GM12878 (cell line): ENCODE results near the gene SCGB1A1. TPM values are rescaled to one million over a fixed set of nuclear protein-coding genes. Genes with fewer than 3 reads are reported as not detected.

ENCODE experiments used
- ATAC-seq: fragments of 200-7000 bp; cut with Tn5 transposase; 3 replicates; pipeline ENCODE4 v1.9.1; 2020; ENCODE audit warnings: mild to moderate bottlenecking, moderate library complexity
- BruUV-seq: library from RNA; stranded (reverse); fragments of 400-500 nt; replicated peaks from 2 replicates; lab custom pipeline; 2021; lab: Mats Ljungman, UMichigan
- CTCF ChIA-PET: fragments of 300-600 bp; sonication (Branson Sonifier 250); formaldehyde crosslinking; extraction: SDS; loops from one replicate; lab custom pipeline; 2021; ENCODE audit warnings: inconsistent platforms; lab: Yijun Ruan, JAX
- POLR2A ChIA-PET: fragments of 350-600 bp; formaldehyde crosslinking; extraction: SDS; loops from one replicate; lab custom pipeline; 2021; ENCODE audit warnings: inconsistent platforms; lab: Charles Lee
- RAD21 ChIA-PET: fragments of 300-600 bp; sonication (Branson Sonifier 250); formaldehyde crosslinking; loops from one replicate; lab custom pipeline; 2023; ENCODE audit warnings: antibody characterized with exemption; ENCODE audit not compliant: unreplicated experiment; lab: Charles Lee
- SMC1A ChIA-PET: fragments of 300-600 bp; sonication (Branson Sonifier 250); formaldehyde crosslinking; loops from one replicate; lab custom pipeline; 2023; ENCODE audit not compliant: unreplicated experiment, uncharacterized antibody; lab: Charles Lee
- DNase-seq: peaks from one replicate; pipeline ENCODE4 v3.0.0-alpha.2; 2011; ENCODE audit warnings: low read depth, low spot score
- FAIRE-seq: peaks from 3 replicates; lab custom pipeline; 2011; peaks lifted over from hg19 to GRCh38; lab: Jason Lieb, UNC
- H2AFZ ChIP-seq: 2 replicates; pipeline ENCODE4 v1.6.0; 2011; ENCODE audit warnings: low read depth, low read length, control low read depth; ENCODE audit not compliant: control insufficient read depth
- H3K27ac ChIP-seq: 2 replicates; pipeline ENCODE4 v1.5.1; 2011; ENCODE audit warnings: control low read depth; ENCODE audit not compliant: control insufficient read depth, insufficient read depth
- H3K27me3 ChIP-seq, 2 experiments: replicated peaks in 1 of 2; 2 replicates each; pipeline versions ENCODE4 v1.6.0 to v1.6.1; 2011; ENCODE audit warnings: low read length in 1 of 2; ENCODE audit not compliant: control insufficient read depth in 2 of 2, insufficient read depth in 2 of 2
- H3K36me3 ChIP-seq, 2 experiments: 2 replicates each; pipeline ENCODE4 v1.5.1; 2011; ENCODE audit warnings: low read length in 1 of 2; ENCODE audit not compliant: control insufficient read depth in 2 of 2, insufficient read depth in 2 of 2
- H3K4me1 ChIP-seq: 2 replicates; pipeline ENCODE4 v1.6.1; 2011; ENCODE audit warnings: mild to moderate bottlenecking, low read length, moderate library complexity, mixed read lengths; ENCODE audit not compliant: control insufficient read depth, insufficient read depth
- H3K4me2 ChIP-seq: 2 replicates; pipeline ENCODE4 v1.6.0; 2011; ENCODE audit warnings: control low read depth; ENCODE audit not compliant: control insufficient read depth, insufficient read depth
- H3K4me3 ChIP-seq: fragments of 200-600 bp; sonication (generic); 2 replicates; pipeline ENCODE4 v1.5.1; 2016
- H3K79me2 ChIP-seq: 2 replicates; pipeline ENCODE4 v1.6.0; 2011; ENCODE audit warnings: low read length; ENCODE audit not compliant: control insufficient read depth, insufficient read depth
- H3K9ac ChIP-seq: 2 replicates; pipeline ENCODE4 v1.8.0; 2011; ENCODE audit warnings: low read length, control low read depth, mixed read lengths; ENCODE audit not compliant: control insufficient read depth, insufficient read depth
- H3K9me3 ChIP-seq: replicated peaks from 3 replicates; pipeline ENCODE4 v1.5.1; 2011; ENCODE audit warnings: mild to moderate bottlenecking, low read length; ENCODE audit not compliant: control insufficient read depth, insufficient read depth
- H4K20me1 ChIP-seq: 2 replicates; pipeline ENCODE4 v1.6.0; 2011; ENCODE audit not compliant: control insufficient read depth, insufficient read depth
- CTCF ChIP-seq, 3 experiments: IDR thresholded peaks in 2 of 3; conservative IDR thresholded peaks in 1 of 3; 2 replicates each; pipeline ENCODE4 v1.5.1; 2011; ENCODE audit warnings: low read depth in 3 of 3, low read length in 3 of 3, mild to moderate bottlenecking in 3 of 3, control low read depth in 2 of 3, moderate library complexity in 2 of 3, inconsistent platforms in 1 of 3, mixed read lengths in 1 of 3; ENCODE audit not compliant: control insufficient read depth in 2 of 3, insufficient read depth in 1 of 3; ENCODE audit errors: extremely low read depth in 1 of 3
- E2F4 ChIP-seq: IDR thresholded peaks from 2 replicates; pipeline ENCODE4 v1.6.1; 2012; ENCODE audit warnings: low read depth, low read length, improper control_type of control experiment
- E4F1 ChIP-seq: fragments of 450-650 bp; IDR thresholded peaks from 2 replicates; pipeline ENCODE4 v1.6.1; 2018; ENCODE audit warnings: borderline replicate concordance, mild to moderate bottlenecking; ENCODE audit not compliant: partially characterized antibody
- IRF3 ChIP-seq: fragments of 450-650 bp; IDR thresholded peaks from 2 replicates; pipeline ENCODE4 v1.6.1; 2014; ENCODE audit warnings: mild to moderate bottlenecking
- KDM1A ChIP-seq: fragments of 200-600 bp; sonication (generic); IDR thresholded peaks from 2 replicates; pipeline ENCODE4 v1.6.1; 2016; ENCODE audit warnings: borderline replicate concordance
- PAX5 ChIP-seq: IDR thresholded peaks from 2 replicates; pipeline ENCODE4 v1.6.1; 2011; ENCODE audit warnings: low read depth, low read length, borderline replicate concordance
- POU2F2 ChIP-seq: IDR thresholded peaks from 3 replicates; pipeline ENCODE4 v1.6.1; 2011; ENCODE audit warnings: low read depth, mild to moderate bottlenecking, low read length, borderline replicate concordance
- RELA ChIP-seq: fragments of 450-650 bp; IDR thresholded peaks from 2 replicates; pipeline ENCODE4 v1.8.0; 2014; ENCODE audit warnings: borderline replicate concordance; ENCODE audit not compliant: partially characterized antibody
- TCF7 ChIP-seq: IDR thresholded peaks from 2 replicates; pipeline ENCODE4 v1.6.1; 2014; ENCODE audit warnings: antibody characterized with exemption, borderline replicate concordance
- USF2 ChIP-seq: IDR thresholded peaks from 2 replicates; pipeline ENCODE4 v1.6.1; 2011; ENCODE audit warnings: low read depth, low read length, improper control_type of control experiment, borderline replicate concordance
- ZNF217 ChIP-seq: fragments of 450-650 bp; IDR thresholded peaks from 2 replicates; pipeline ENCODE4 v1.6.1; 2017; ENCODE audit warnings: antibody characterized with exemption, mild to moderate bottlenecking
- WGBS: methylation state at CpG from one replicate; pipeline ENCODE4 v1.1.6; 2016; ENCODE audit warnings: low lambda C conversion rate; ENCODE audit not compliant: insufficient replicate concordance, insufficient coverage; ENCODE audit errors: missing lambda C conversion rate; 5-methylcytosine and 5-hydroxymethylcytosine counted together
- in situ Hi-C: fragments of 300-500 bp; cut with MboI; formaldehyde crosslinking; loops from 9 replicates; pipeline ENCODE4 v1.14.3; 2018; ENCODE audit warnings: mixed read lengths
- intact Hi-C: fragments of 100-400 bp; cut with micrococcal nuclease; formaldehyde crosslinking; loops from one replicate; pipeline ENCODE4 v1.14.2; 2022; ENCODE audit not compliant: unreplicated experiment
- polyA plus RNA-seq, 11 experiments: library from polyadenylated mRNA; depleted of rRNA in 4 of 11; unstranded in 6 of 11; stranded (reverse) in 5 of 11; fragments of >200 nt; fragmentation: Nextera tagmentation in 4 of 11; fragmentation: Illumina TruSeq in 1 of 11; extraction: Ambion mirVana in 4 of 11; extraction: Trizol in 1 of 11; gene quantifications; 1 replicate in 1 of 11; 2 replicates in 10 of 11; pipeline versions ENCODE4 v1.2.1 to v1.2.3, GENCODE V29; 2011 to 2016; ENCODE audit warnings: inconsistent platforms in 2 of 11, missing spikeins in 2 of 11, low read depth in 1 of 11
- total RNA-seq, 4 experiments: library from RNA; depleted of rRNA in 3 of 4; stranded (reverse); fragments of >200 nt in 3 of 4; fragmentation: Illumina TruSeq in 1 of 4; extraction: Trizol in 1 of 4; gene quantifications; 2 replicates each; pipeline versions ENCODE4 v1.2.1 to v1.2.3, GENCODE V29; 2013 to 2021

Gene SCGB1A1
- total and polyA plus RNA-seq, 10 of the 15 experiments (the other 5 are each of a cell fraction or from before 2014, with no cell fraction given) = not detected

- no peak overlapping the region for H3K9ac ChIP-seq
- H3K36me3 ChIP-seq = no peaks in the 10 kb centered on the region
- no peak overlapping the region for H3K27ac ChIP-seq
- H3K27me3 ChIP-seq = no peaks in the 10 kb centered on the region
- ATAC-seq = no peak
- POLR2A ChIA-PET = no interaction called here
- H3K4me1 ChIP-seq = no peaks in the 10 kb centered on the region
- H3K9me3 ChIP-seq = no peaks in the 10 kb centered on the region
- CTCF ChIA-PET = interaction anchor here (0.8 to 2.2 kb wide), 3 partner anchors 25 to 175 kb away, joined by 3 to 6 read pairs (median 4); partner anchors contain the start of gene EEF1G
- no peak overlapping the region for H3K4me3 ChIP-seq
- no TSS peak for BruUV-seq
- no peak for DNase-seq
- SMC1A ChIA-PET = no interaction called here
- intact Hi-C loops = loop anchor here (10.0 kb wide), 1 partner anchor 465 kb away; no protein-coding TSS in a partner anchor
- H3K79me2 ChIP-seq = no peaks in the 10 kb centered on the region
- H2AFZ ChIP-seq = no peak overlapping the region
- RAD21 ChIA-PET = no interaction called here
- in situ Hi-C loops = loop anchor here (5.0 kb wide), 1 partner anchor 293 kb away; no protein-coding TSS in a partner anchor
- no peaks in the 10 kb centered on the region for H4K20me1 ChIP-seq
- H3K4me2 ChIP-seq = no peak overlapping the region
- WGBS = 33% methylated on average over 10 of the region's 10 CpGs
- FAIRE-seq = no peak
- TF ChIP-seq PAX5 = no peak
- no peak for TF ChIP-seq POU2F2
- TF ChIP-seq E4F1 = no peak
- no peak for TF ChIP-seq RELA
- TF ChIP-seq TCF7 = no peak
- no peak for TF ChIP-seq IRF3
- TF ChIP-seq KDM1A = no peak
- no peak for TF ChIP-seq E2F4
- TF ChIP-seq USF2 = no peak
- TF ChIP-seq CTCF (IDR thresholded peaks at IDR 0.05 in 2 of 3, conservative IDR thresholded peaks at IDR 0.05 in 1 of 3; ENCODE audit: control insufficient read depth in 2 of 3, extremely low read depth in 1 of 3, insufficient read depth in 1 of 3, low read depth in 3 of 3, low read length in 3 of 3) = no peak
- TF ChIP-seq ZNF217 = no peak
Measured at GRCh38 chr11:62399172-62399877, 19.5 kb upstream of the SCGB1A1 start.
